Upper lobe of left lung (tissue), 6 donors: ENCODE results near the gene PLEKHA5. TPM values are rescaled to one million over a fixed set of nuclear protein-coding genes. Genes with fewer than 3 reads are reported as not detected.

Experiments
- ATAC-seq, 2 donors: fragments of 200-7000 bp; cut with Tn5 transposase; one replicate each; pipeline ENCODE4 v1.9.1; 2022; ENCODE audit warnings: mild to moderate bottlenecking in 2 of 2, moderate library complexity in 2 of 2; ENCODE audit not compliant: low FRiP score in 2 of 2
- DNase-seq, 2 donors: peaks; one replicate each; pipeline ENCODE4 v3.0.0-alpha.2; 2019 to 2020
- H3K27ac ChIP-seq, 4 donors: fragments of 200-600 bp; sonication (generic); one replicate each; pipeline ENCODE4 v1.5.1; 2016 to 2019
- H3K27me3 ChIP-seq, 4 donors: fragments of 200-600 bp; sonication (generic); one replicate each; pipeline ENCODE4 v1.5.1; 2017 to 2019
- H3K36me3 ChIP-seq, 4 donors: fragments of 200-600 bp; sonication (generic); one replicate each; pipeline ENCODE4 v1.5.1; 2016 to 2019
- H3K4me1 ChIP-seq, 4 donors: fragments of 200-600 bp; sonication (generic); one replicate each; pipeline ENCODE4 v1.5.1; 2018 to 2019
- H3K4me3 ChIP-seq, 4 donors: fragments of 200-600 bp; sonication (generic); one replicate each; pipeline ENCODE4 v1.5.1; 2017 to 2019; ENCODE audit warnings: mild to moderate bottlenecking in 2 of 4, moderate library complexity in 1 of 4
- H3K9me3 ChIP-seq, 4 donors: fragments of 200-600 bp; sonication (generic); one replicate each; pipeline ENCODE4 v1.5.1; 2018 to 2019
- CTCF ChIP-seq, 6 experiments: fragments of 450-650 bp in 4 of 6; fragments of 200-600 bp in 2 of 6; sonication (generic) in 2 of 6; IDR thresholded peaks; one replicate each; pipeline ENCODE4 v1.5.1; 2016 to 2019; ENCODE audit warnings: antibody characterized with exemption in 6 of 6
- EP300 ChIP-seq, 4 donors: sonication (generic); formaldehyde crosslinking; IDR thresholded peaks; one replicate each; pipeline ENCODE4 v1.5.1; 2017; ENCODE audit warnings: antibody characterized with exemption in 4 of 4, control low read depth in 2 of 4
- POLR2A ChIP-seq, 4 donors: fragments of 450-650 bp; IDR thresholded peaks; one replicate each; pipeline ENCODE4 v1.5.1; 2016 to 2017; ENCODE audit warnings: antibody characterized with exemption in 4 of 4, mild to moderate bottlenecking in 2 of 4
- POLR2AphosphoS5 ChIP-seq, 2 donors: sonication (generic); formaldehyde crosslinking; IDR thresholded peaks; one replicate each; pipeline ENCODE4 v1.5.1; 2017; ENCODE audit warnings: antibody characterized with exemption in 2 of 2
- WGBS, 2 donors: methylation state at CpG; one replicate each; pipeline ENCODE4 v1.1.5; 2017 to 2018; 5-methylcytosine and 5-hydroxymethylcytosine counted together
- total RNA-seq, 6 donors: library from RNA; depleted of rRNA in 4 of 6; stranded (reverse); fragments of >200 nt in 4 of 6; gene quantifications; one replicate each; pipeline versions ENCODE4 v1.1.0 to v1.2.1, GENCODE V29; 2016 to 2021
- donor health status: DM: no; HTN: no; CAD: no; lungs with moderate emphysema.
- donor health status: DM: no; HTN: yes; CAD: no; lungs with severe emphysema.

The PLEKHA5 gene
- total RNA-seq, 6 donors from 2014 or later = 18.5 to 89.6 (median 25.9) TPM

GRCh38 chr12:19191563-19191962, 62.0 kb downstream of the PLEKHA5 start:
- peaks cover 0 to 25% (median 14%) of the 10 kb centered on the region in 4 donors for H3K4me1 ChIP-seq
- no peak overlapping the region for H3K27ac ChIP-seq
- no peak overlapping the region for H3K4me3 ChIP-seq
- no peaks in the 10 kb centered on the region for H3K36me3 ChIP-seq
- no peak for ATAC-seq
- no peak for TF ChIP-seq CTCF (IDR thresholded peaks at IDR 0.05)
- TF ChIP-seq POLR2AphosphoS5 (IDR thresholded peaks at IDR 0.05) = no peak
- TF ChIP-seq EP300 (IDR thresholded peaks at IDR 0.05) = no peak
- no peak for TF ChIP-seq POLR2A (IDR thresholded peaks at IDR 0.05)
- H3K9me3 ChIP-seq = no peaks in the 10 kb centered on the region
- no peaks in the 10 kb centered on the region for H3K27me3 ChIP-seq
- DNase-seq = no peak
- 93 to 95% methylated on average over 4 to 5 of the region's 5 CpGs for WGBS, 2 donors

GRCh38 chr12:19192710-19193109, 63.2 kb downstream of the PLEKHA5 start:
- Histone ChIP-seq H3K4me1 (peaks cover 0 to 25% (median 9%) of the 10 kb centered on the region in 4 donors), H3K36me3 (no peaks in the 10 kb centered on the region), H3K4me3 (no peak overlapping the region), H3K9me3 (no peaks in the 10 kb centered on the region), H3K27me3 (no peaks in the 10 kb centered on the region), H3K27ac (no peak overlapping the region)
- 41 to 58% methylated on average over 1 of the region's 1 CpG for WGBS, 2 donors
- TF ChIP-seq CTCF (IDR thresholded peaks at IDR 0.05) = no peak
- no peak for TF ChIP-seq POLR2AphosphoS5 (IDR thresholded peaks at IDR 0.05)
- no peak for TF ChIP-seq POLR2A (IDR thresholded peaks at IDR 0.05)
- no peak for TF ChIP-seq EP300 (IDR thresholded peaks at IDR 0.05)
- no peak for DNase-seq
- ATAC-seq = no peak

GRCh38 chr12:19194963-19195362, 65.4 kb downstream of the PLEKHA5 start:
- H3K27me3 ChIP-seq = no peaks in the 10 kb centered on the region
- H3K36me3 ChIP-seq = no peaks in the 10 kb centered on the region
- H3K4me3 ChIP-seq = no peak overlapping the region
- H3K9me3 ChIP-seq = no peaks in the 10 kb centered on the region
- 92 to 95% methylated on average over 4 of the region's 4 CpGs for WGBS, 2 donors
- TF ChIP-seq CTCF (IDR thresholded peaks at IDR 0.05) (no peak), EP300 (IDR thresholded peaks at IDR 0.05) (no peak), POLR2A (IDR thresholded peaks at IDR 0.05) (no peak), POLR2AphosphoS5 (IDR thresholded peaks at IDR 0.05) (no peak)
- H3K4me1 ChIP-seq = peaks cover 0 to 21% (median 9%) of the 10 kb centered on the region in 4 donors
- DNase-seq = no peak
- ATAC-seq = no peak
- no peak overlapping the region for H3K27ac ChIP-seq

- WGBS, 2 donors = 66 to 68% methylated on average over 6 of the region's 6 CpGs
- DNase-seq (no peak), ATAC-seq (peak in 1 of 2 donors; percentile 58)
- TF ChIP-seq POLR2AphosphoS5 (IDR thresholded peaks at IDR 0.05) (no peak), EP300 (IDR thresholded peaks at IDR 0.05) (no peak), CTCF (IDR thresholded peaks at IDR 0.05) (no peak), POLR2A (IDR thresholded peaks at IDR 0.05) (no peak)
- H3K36me3 ChIP-seq = no peaks in the 10 kb centered on the region
- no peaks in the 10 kb centered on the region for H3K27me3 ChIP-seq
- H3K9me3 ChIP-seq = no peaks in the 10 kb centered on the region
- H3K27ac ChIP-seq = no peak overlapping the region
- H3K4me1 ChIP-seq = peaks cover 0 to 5% (median 0%) of the 10 kb centered on the region in 4 donors
- no peak overlapping the region for H3K4me3 ChIP-seq
These were observed 67.6 kb downstream of the PLEKHA5 start for GRCh38 chr12:19196959-19197630.

GRCh38 chr12:19198272-19198671, 68.7 kb downstream of the PLEKHA5 start:
- peak in 1 of 2 donors; percentile 41 for ATAC-seq
- Histone ChIP-seq H3K9me3 (no peaks in the 10 kb centered on the region), H3K4me3 (no peak overlapping the region), H3K27ac (no peak overlapping the region), H3K4me1 (no peaks in the 10 kb centered on the region), H3K27me3 (no peaks in the 10 kb centered on the region), H3K36me3 (no peaks in the 10 kb centered on the region)
- no peak for DNase-seq
- 79 to 81% methylated on average over 2 of the region's 2 CpGs for whole genome bisulfite sequencing, 2 donors
- no peak for TF ChIP-seq POLR2A (IDR thresholded peaks at IDR 0.05)
- no peak for TF ChIP-seq CTCF (IDR thresholded peaks at IDR 0.05)
- TF ChIP-seq EP300 (IDR thresholded peaks at IDR 0.05) = no peak
- no peak for TF ChIP-seq POLR2AphosphoS5 (IDR thresholded peaks at IDR 0.05)
